IMR-90 (cell line): ENCODE data around the gene ANGPTL7. TPM values are rescaled to one million over a fixed set of nuclear protein-coding genes. Genes with fewer than 3 reads are reported as not detected.

Source experiments
- ATAC-seq: fragments of 200-7000 bp; cut with Tn5 transposase; 2 replicates; pipeline ENCODE4 v1.9.1; 2020; ENCODE audit warnings: low read depth, mild to moderate bottlenecking, moderate library complexity
- BruUV-seq: library from RNA; stranded (reverse); fragments of 400-500 nt; replicated peaks from 2 replicates; lab custom pipeline; 2021; lab: Mats Ljungman, UMichigan
- CTCF ChIA-PET: fragments of 300-600 bp; formaldehyde crosslinking; extraction: SDS; loops from one replicate; lab custom pipeline; 2021; ENCODE audit warnings: antibody characterized with exemption; lab: Yijun Ruan, JAX
- POLR2A ChIA-PET: fragments of 300-600 bp; sonication (Branson Sonifier 250); formaldehyde crosslinking; loops from one replicate; lab custom pipeline; 2022; ENCODE audit warnings: antibody characterized with exemption; ENCODE audit not compliant: unreplicated experiment; lab: Charles Lee
- DNase-seq: peaks from one replicate; pipeline ENCODE4 v3.0.0; 2013
- H2AFZ ChIP-seq: replicated peaks from 2 replicates; pipeline ENCODE3; 2013; ENCODE audit warnings: low read length, mild to moderate bottlenecking; ENCODE audit not compliant: poor library complexity
- H2AK5ac ChIP-seq: 2 replicates; pipeline ENCODE4 v1.6.1; 2013; ENCODE audit warnings: low read depth, low read length, inconsistent platforms
- H2AK9ac ChIP-seq: replicated peaks from 2 replicates; pipeline ENCODE3; 2013; ENCODE audit warnings: mild to moderate bottlenecking, low read depth, low read length, moderate library complexity; ENCODE audit not compliant: poor library complexity
- H2BK120ac ChIP-seq: 2 replicates; pipeline ENCODE4 v1.6.1; 2013; ENCODE audit warnings: low read depth, low read length, inconsistent platforms
- H2BK15ac ChIP-seq: 3 replicates; pipeline ENCODE4 v1.6.1; 2013; ENCODE audit warnings: low read depth, low read length, inconsistent platforms
- H2BK20ac ChIP-seq: 2 replicates; pipeline ENCODE4 v1.6.1; 2013; ENCODE audit warnings: low read depth, mild to moderate bottlenecking, inconsistent platforms, low read length, moderate library complexity
- H2BK5ac ChIP-seq: 2 replicates; pipeline ENCODE4 v1.6.1; 2013; ENCODE audit warnings: mild to moderate bottlenecking, low read depth, low read length, inconsistent platforms; ENCODE audit not compliant: poor library complexity, severe bottlenecking
- H3K14ac ChIP-seq: replicated peaks from 2 replicates; pipeline ENCODE4 v1.6.1; 2013; ENCODE audit warnings: low read depth, low read length, inconsistent platforms
- H3K18ac ChIP-seq: 2 replicates; pipeline ENCODE4 v1.6.1; 2013; ENCODE audit warnings: low read depth, low read length, control low read depth
- H3K23ac ChIP-seq: 2 replicates; pipeline ENCODE4 v1.6.1; 2013; ENCODE audit warnings: low read depth, low read length, inconsistent platforms
- H3K27ac ChIP-seq: 2 replicates; pipeline ENCODE4 v1.5.1; 2013; ENCODE audit warnings: mild to moderate bottlenecking, control low read depth, low read length; ENCODE audit not compliant: insufficient read depth
- H3K27me3 ChIP-seq: 2 replicates; pipeline ENCODE4 v1.6.1; 2013; ENCODE audit warnings: low read length; ENCODE audit not compliant: control insufficient read depth, insufficient read depth
- H3K36me3 ChIP-seq: 2 replicates; pipeline ENCODE4 v1.6.1; 2013; ENCODE audit warnings: low read length, mixed read lengths; ENCODE audit not compliant: control insufficient read depth, insufficient read depth
- H3K4ac ChIP-seq: 2 replicates; pipeline ENCODE4 v1.6.1; 2013; ENCODE audit warnings: low read depth, low read length, inconsistent platforms
- H3K4me1 ChIP-seq: 2 replicates; pipeline ENCODE4 v1.6.1; 2013; ENCODE audit warnings: low read length, mixed read lengths; ENCODE audit not compliant: control insufficient read depth, insufficient read depth
- H3K4me2 ChIP-seq: 2 replicates; pipeline ENCODE4 v1.6.1; 2013; ENCODE audit warnings: low read depth, mild to moderate bottlenecking, control low read depth, low read length, moderate library complexity
- H3K4me3 ChIP-seq: 2 replicates; pipeline ENCODE4 v1.5.1; 2013; ENCODE audit warnings: low read depth, mild to moderate bottlenecking, control low read depth, low read length, moderate library complexity; ENCODE audit not compliant: insufficient read depth
- H3K56ac ChIP-seq: 2 replicates; pipeline ENCODE4 v1.6.1; 2013; ENCODE audit warnings: low read length, inconsistent platforms; ENCODE audit not compliant: insufficient read depth; ENCODE audit errors: extremely low read depth
- H3K79me1 ChIP-seq, 2 experiments: 2 replicates each; pipeline ENCODE4 v1.6.1; 2013; ENCODE audit warnings: low read length in 2 of 2, inconsistent platforms in 1 of 2, low read depth in 1 of 2
- H3K9ac ChIP-seq: 2 replicates; pipeline ENCODE4 v1.6.1; 2013; ENCODE audit warnings: low read depth, low read length, control low read depth
- H3K9me1 ChIP-seq: 2 replicates; pipeline ENCODE4 v1.6.1; 2013; ENCODE audit warnings: low read length, inconsistent platforms; ENCODE audit not compliant: insufficient read depth
- H3K9me3 ChIP-seq: 2 replicates; pipeline ENCODE4 v1.6.1; 2013; ENCODE audit warnings: low read length; ENCODE audit not compliant: control insufficient read depth, insufficient read depth
- H4K20me1 ChIP-seq: 2 replicates; pipeline ENCODE4 v1.6.1; 2013; ENCODE audit warnings: low read length, inconsistent platforms; ENCODE audit not compliant: insufficient read depth
- H4K5ac ChIP-seq: 2 replicates; pipeline ENCODE4 v1.6.1; 2013; ENCODE audit warnings: mild to moderate bottlenecking, low read depth, low read length, control low read depth
- H4K8ac ChIP-seq, 2 experiments: 2 replicates each; pipeline ENCODE4 v1.6.1; 2013; ENCODE audit warnings: low read depth in 2 of 2, low read length in 2 of 2, control low read depth in 1 of 2, inconsistent platforms in 1 of 2
- H4K91ac ChIP-seq: 2 replicates; pipeline ENCODE4 v1.6.1; 2013; ENCODE audit warnings: low read depth, low read length, inconsistent platforms; ENCODE audit not compliant: insufficient read depth
- BHLHE40 ChIP-seq: fragments of 150-350 bp; IDR thresholded peaks from 2 replicates; pipeline ENCODE4 v1.6.1; 2016; ENCODE audit warnings: mild to moderate bottlenecking, low read depth, low read length
- CEBPB ChIP-seq: IDR thresholded peaks from 2 replicates; pipeline ENCODE4 v1.6.1; 2012; ENCODE audit warnings: low read depth, low read length, improper control_type of control experiment
- CHD1 ChIP-seq: IDR thresholded peaks from 2 replicates; pipeline ENCODE4 v1.6.1; 2012; ENCODE audit warnings: low read depth, low read length, improper control_type of control experiment
- CTCF ChIP-seq: conservative IDR thresholded peaks from 2 replicates; pipeline ENCODE4 v1.5.1; 2012; ENCODE audit warnings: mild to moderate bottlenecking, low read depth, low read length, improper control_type of control experiment
- ELK1 ChIP-seq: fragments of 150-350 bp; IDR thresholded peaks from 2 replicates; pipeline ENCODE4 v1.6.1; 2016; ENCODE audit warnings: low read depth, mild to moderate bottlenecking, low read length, moderate library complexity, borderline replicate concordance
- FOS ChIP-seq: fragments of 150-350 bp; IDR thresholded peaks from 2 replicates; pipeline ENCODE4 v1.6.1; 2016; ENCODE audit warnings: low read depth, low read length
- MAFK ChIP-seq: IDR thresholded peaks from 2 replicates; pipeline ENCODE4 v1.6.1; 2012; ENCODE audit warnings: low read depth, low read length, improper control_type of control experiment
- MAZ ChIP-seq: IDR thresholded peaks from 2 replicates; pipeline ENCODE4 v1.6.1; 2012; ENCODE audit warnings: low read depth, mild to moderate bottlenecking, low read length, improper control_type of control experiment, moderate library complexity, borderline replicate concordance
- MXI1 ChIP-seq: IDR thresholded peaks from 2 replicates; pipeline ENCODE4 v1.6.1; 2012; ENCODE audit warnings: low read depth, mild to moderate bottlenecking, low read length, moderate library complexity, borderline replicate concordance
- NFE2L2 ChIP-seq: fragments of 150-350 bp; IDR thresholded peaks from 2 replicates; pipeline ENCODE4 v1.6.1; 2016; ENCODE audit warnings: low read depth, mild to moderate bottlenecking, low read length
- POLR2A ChIP-seq: IDR thresholded peaks from 2 replicates; pipeline ENCODE4 v1.6.1; 2012; ENCODE audit warnings: mild to moderate bottlenecking, low read depth, low read length
- RAD21 ChIP-seq: IDR thresholded peaks from 2 replicates; pipeline ENCODE4 v1.6.1; 2012; ENCODE audit warnings: low read length, improper control_type of control experiment
- RCOR1 ChIP-seq: IDR thresholded peaks from 2 replicates; pipeline ENCODE4 v1.6.1; 2012; ENCODE audit warnings: mild to moderate bottlenecking, low read length, improper control_type of control experiment; ENCODE audit not compliant: insufficient replicate concordance
- RFX5 ChIP-seq: IDR thresholded peaks from 2 replicates; pipeline ENCODE4 v1.8.0; 2012; ENCODE audit warnings: low read depth, mild to moderate bottlenecking, low read length, moderate library complexity
- SMC3 ChIP-seq: fragments of 150-350 bp; IDR thresholded peaks from 2 replicates; pipeline ENCODE4 v1.6.1; 2016; ENCODE audit warnings: low read depth, mild to moderate bottlenecking, antibody characterized with exemption, low read length, moderate library complexity
- USF2 ChIP-seq: fragments of 150-350 bp; IDR thresholded peaks from 2 replicates; pipeline ENCODE4 v1.6.1; 2017; ENCODE audit warnings: mild to moderate bottlenecking, antibody characterized with exemption, low read length, low read depth
- WGBS, 2 experiments: methylation state at CpG; one replicate each; pipeline versions ENCODE4 v1.1.5 to v1.1.7; 2013; ENCODE audit warnings: missing lambda C conversion rate in 2 of 2; ENCODE audit not compliant: insufficient read length in 1 of 2; ENCODE audit errors: extremely low coverage in 2 of 2; 5-methylcytosine and 5-hydroxymethylcytosine counted together
- dilution Hi-C: fragments of 300-500 bp; cut with HindIII; formaldehyde crosslinking; loops from one replicate; pipeline ENCODE4 v1.14.3; 2018; ENCODE audit warnings: low sequenced_read_pairs; ENCODE audit not compliant: unreplicated experiment
- in situ Hi-C: fragments of 300-500 bp; cut with MboI; formaldehyde crosslinking; loops from 3 replicates; pipeline ENCODE4 v1.14.3; 2019; ENCODE audit warnings: low sequenced_read_pairs, inconsistent platforms, mixed read lengths
- intact Hi-C: fragments of 100-400 bp; cut with micrococcal nuclease; formaldehyde crosslinking; loops from 2 replicates; pipeline ENCODE4 v1.10.0; 2022
- polyA plus RNA-seq, 3 experiments: library from polyadenylated mRNA; depleted of rRNA; stranded (reverse); fragments of >200 nt; gene quantifications; 2 replicates each; pipeline ENCODE4 v1.2.3, GENCODE V29; 2012; ENCODE audit warnings: low replicate concordance in 1 of 3
- total RNA-seq: library from RNA; depleted of rRNA; stranded (reverse); fragments of >200 nt; gene quantifications from 2 replicates; pipeline ENCODE4 v1.2.3, GENCODE V29; 2012

ANGPTL7 gene
- total and polyA plus RNA-seq, 2 of the 4 experiments (the other 2 are of a cell fraction), result under 0.01 TPM; not detected in 1

- H2AFZ ChIP-seq, result no peak overlapping the region
- no peak overlapping the region for H3K4me3 ChIP-seq
- H3K4me2 ChIP-seq, result no peak overlapping the region
- H3K36me3 ChIP-seq, result peaks cover 54% of the 10 kb centered on the region
- H3K9ac ChIP-seq, result no peak overlapping the region
- H4K91ac ChIP-seq, result no peak overlapping the region
- ChIA-PET CTCF (interaction anchor here (1.7 kb wide), 1 partner anchor 177 kb away, joined by 5 read pairs; no protein-coding TSS in a partner anchor), POLR2A (no interaction called here)
- H2BK120ac ChIP-seq, result no peak overlapping the region
- H2AK9ac ChIP-seq, result no peak overlapping the region
- H3K56ac ChIP-seq, result no peak overlapping the region
- DNase-seq (no peak), ATAC-seq (no peak)
- intact Hi-C loops, result no loop called here
- dilution Hi-C loops, result no loop called here
- no peak overlapping the region for H2BK20ac ChIP-seq
- no peak overlapping the region for H2BK5ac ChIP-seq
- H4K5ac ChIP-seq, result no peak overlapping the region
- H3K23ac ChIP-seq, result no peak overlapping the region
- no peaks in the 10 kb centered on the region for H3K9me3 ChIP-seq
- no peaks in the 10 kb centered on the region for H3K9me1 ChIP-seq
- WGBS, 2 experiments, result no CpG with 5 or more reads among the region's 3 CpGs
- H4K20me1 ChIP-seq, result no peaks in the 10 kb centered on the region
- H2BK15ac ChIP-seq, result no peak overlapping the region
- no peak overlapping the region for H2AK5ac ChIP-seq
- H3K4me1 ChIP-seq, result no peaks in the 10 kb centered on the region
- no peak overlapping the region for H3K27ac ChIP-seq
- in situ Hi-C loops, result no loop called here
- H3K79me1 ChIP-seq, result no peaks in the 10 kb centered on the region
- H3K18ac ChIP-seq, result no peak overlapping the region
- H3K27me3 ChIP-seq, result no peaks in the 10 kb centered on the region
- H3K14ac ChIP-seq, result no peak overlapping the region
- TF ChIP-seq MXI1, result no peak
- no peak for TF ChIP-seq CHD1
- no peak for TF ChIP-seq RAD21
- TF ChIP-seq NFE2L2, result no peak
- TF ChIP-seq FOS, result no peak
- no peak for TF ChIP-seq USF2
- no peak for TF ChIP-seq SMC3
- no peak for TF ChIP-seq CTCF
- no peak for TF ChIP-seq POLR2A
- no peak for TF ChIP-seq RCOR1
- no peak for TF ChIP-seq RFX5
- TF ChIP-seq MAZ, result no peak
- no peak for TF ChIP-seq CEBPB
- TF ChIP-seq BHLHE40, result no peak
- no peak for TF ChIP-seq ELK1
- TF ChIP-seq MAFK, result no peak
- H4K8ac ChIP-seq, result no peak overlapping the region
- no TSS peak for BruUV-seq
- no peak overlapping the region for H3K4ac ChIP-seq
Measured at GRCh38 chr1:11214698-11215380, 25.7 kb downstream of the ANGPTL7 start.
